Measurements from ENCODE around the gene CLMN.

CLMN gene

DNA sequence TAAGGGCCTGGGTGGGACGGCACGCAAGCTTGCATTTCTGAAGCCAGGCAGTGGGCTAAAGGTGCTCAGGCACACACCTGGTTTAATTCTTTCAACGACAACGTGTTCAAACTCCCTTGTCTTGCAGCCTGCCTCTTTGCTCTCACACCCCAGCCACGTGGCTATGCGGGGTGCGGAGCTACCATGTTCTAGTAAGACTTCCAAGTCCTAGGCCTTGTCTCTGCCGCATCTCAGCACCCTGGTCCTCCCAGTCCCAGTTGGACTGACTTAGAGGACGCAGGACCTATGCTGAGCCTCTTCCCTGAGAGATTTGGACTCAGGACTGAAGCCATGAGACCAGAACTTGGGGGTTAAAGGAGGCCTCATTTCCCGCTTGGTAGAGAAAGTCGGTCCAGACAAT, 62.2 kb downstream of the CLMN start:
- no peak for DNase-seq

DNA sequence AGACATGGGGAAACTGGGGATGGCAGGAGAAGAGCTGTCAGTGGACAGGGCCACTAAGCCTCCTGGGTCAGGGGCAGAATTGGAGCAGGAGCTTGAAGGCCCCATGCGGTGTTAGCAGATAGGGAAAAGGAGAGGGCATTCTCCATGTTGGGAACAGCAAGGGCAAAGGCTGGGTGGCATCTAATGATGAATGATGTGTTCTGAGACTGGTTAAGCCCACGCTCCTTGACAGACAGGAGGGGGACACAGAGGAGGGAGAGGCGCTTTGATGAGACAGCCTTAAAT, 63.0 kb downstream of the CLMN start:
- no peak for DNase-seq

- peak; percentile 46 for DNase-seq
Observed at GRCh38 chr14:95256002-95256775, 63.5 kb downstream of the CLMN start.

- DNase-seq: no peak
Observed at GRCh38 chr14:95255487-95255886, 64.2 kb downstream of the CLMN start.

DNA sequence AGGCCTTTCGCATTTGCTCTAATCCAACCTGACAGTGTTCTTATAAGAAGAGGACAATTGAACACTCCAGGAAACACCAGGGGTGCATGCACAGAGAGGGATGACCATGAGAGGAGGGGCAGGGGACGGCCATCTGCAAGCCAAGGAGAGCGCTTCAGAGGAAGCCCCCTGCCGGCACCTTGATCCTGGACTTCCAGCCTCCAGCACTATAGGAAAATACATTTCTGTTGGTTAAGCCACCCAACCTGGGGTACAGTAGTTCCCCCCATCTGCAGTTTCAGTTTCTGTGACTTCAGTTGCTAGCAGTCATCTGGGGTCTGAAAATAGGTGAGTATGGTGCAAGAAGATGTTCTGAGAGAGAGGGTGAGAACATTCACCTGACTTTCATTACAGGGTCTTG, 64.7 kb downstream of the CLMN start:
- DNase-seq: no peak

GRCh38 chr14:95254288-95254687, 65.4 kb downstream of the CLMN start:
- no peak for DNase-seq

DNA sequence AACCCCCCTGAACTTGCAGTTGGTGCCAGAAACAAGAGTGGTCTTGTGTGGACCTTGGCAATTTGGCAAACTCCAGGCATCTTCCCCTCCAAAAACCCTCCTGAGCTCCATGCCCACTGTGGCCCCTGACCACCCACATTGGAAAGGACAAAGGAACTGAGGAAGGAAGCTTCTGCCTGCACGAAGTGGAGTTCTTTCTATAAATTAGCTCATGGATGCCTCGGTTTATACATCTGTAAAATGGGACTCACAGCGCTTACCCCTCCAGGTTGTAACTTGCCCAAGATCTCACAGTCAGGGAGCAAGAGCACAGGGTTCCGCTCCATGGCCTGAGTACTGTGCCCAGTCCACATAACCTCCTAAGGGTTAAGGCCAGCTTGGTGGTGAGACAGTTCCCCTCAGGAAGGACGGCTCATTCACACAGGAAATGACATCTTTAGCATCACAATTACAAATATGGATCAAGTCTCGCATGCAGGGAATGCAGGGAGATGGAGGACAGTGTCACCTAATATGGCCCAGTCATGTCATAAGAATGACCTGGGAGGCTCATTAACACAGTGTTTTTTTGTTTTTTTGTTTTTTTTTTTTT, 66.6 kb downstream of the CLMN start:
- DNase-seq: no peak

GRCh38 chr14:95252219-95252618, 67.5 kb downstream of the CLMN start:
- DNase-seq: no peak

GRCh38 chr14:95250936-95251335, 68.8 kb downstream of the CLMN start:
- no peak for DNase-seq

DNA sequence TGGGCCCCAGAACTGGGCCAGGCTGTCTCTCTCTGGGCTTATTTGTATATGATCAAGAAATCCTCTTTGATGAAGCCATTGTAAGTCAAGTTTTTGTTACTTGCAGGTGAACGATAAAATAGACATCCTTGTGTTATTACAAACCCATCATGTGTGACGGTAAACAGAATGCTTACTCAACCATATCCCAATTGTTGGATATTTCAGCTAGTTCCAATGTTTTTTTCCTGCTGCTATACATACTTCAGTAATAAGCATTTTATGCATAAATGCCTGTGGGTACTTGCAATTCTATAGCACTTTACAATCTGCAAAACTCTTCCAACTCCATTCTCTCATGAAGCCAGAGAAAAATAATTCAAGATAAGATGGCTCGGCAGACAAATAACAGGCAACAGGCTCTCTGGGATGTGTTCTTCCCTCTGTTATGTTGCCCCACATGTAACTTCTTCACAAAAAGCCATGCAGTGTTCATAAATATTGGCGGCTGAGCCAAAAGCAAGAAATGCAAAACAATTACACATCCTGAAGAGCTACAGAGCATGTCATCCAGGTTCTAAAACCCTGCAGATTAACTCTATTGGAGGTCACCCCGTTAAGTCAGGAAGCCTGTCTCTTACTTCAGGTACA, 69.5 kb downstream of the CLMN start:
- DNase-seq: no peak

GRCh38 chr14:95248432-95248831, 71.3 kb downstream of the CLMN start:
- no peak for DNase-seq

GRCh38 chr14:95246870-95247269, 72.8 kb downstream of the CLMN start:
- DNase-seq: no peak

DNA sequence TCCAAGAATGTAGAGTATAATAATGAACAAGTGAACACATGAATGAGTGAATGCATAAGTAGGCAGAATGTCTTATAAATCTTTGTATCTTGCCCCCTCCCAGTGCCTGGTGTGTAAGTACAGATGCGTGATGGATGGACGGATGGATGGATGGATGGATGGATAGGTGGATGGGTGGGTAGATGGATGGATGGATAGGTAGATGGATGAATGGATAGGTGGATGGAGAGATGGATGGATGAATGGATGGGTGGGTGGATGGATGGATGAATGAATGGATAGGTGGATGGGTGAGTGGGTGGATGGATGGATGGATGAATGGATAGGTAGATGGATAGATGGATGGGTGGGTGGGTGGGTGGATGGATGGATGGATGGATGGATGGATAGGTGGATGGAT, 74.4 kb downstream of the CLMN start:
- no peak for DNase-seq

- no peak for DNase-seq
Observed at GRCh38 chr14:95244587-95244986, 75.1 kb downstream of the CLMN start.

DNA sequence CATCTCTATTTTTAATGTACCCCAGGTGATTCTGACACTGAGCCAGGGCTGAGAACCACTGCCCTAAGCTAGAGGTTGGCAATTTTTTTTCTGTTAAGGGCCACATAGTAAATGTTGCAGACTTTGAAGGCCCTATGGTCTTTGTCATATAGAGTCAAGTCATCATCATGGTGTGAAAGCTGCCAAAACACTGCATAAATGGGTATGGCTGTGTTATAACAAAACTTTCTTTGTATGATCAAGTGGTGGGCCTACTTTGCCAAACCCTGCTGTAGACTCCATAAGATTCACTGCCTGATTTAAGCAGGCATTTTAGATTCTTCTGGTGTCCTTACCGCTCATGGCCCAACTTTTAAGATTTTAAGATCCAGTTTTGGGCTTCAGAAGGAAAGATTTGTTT, 76.8 kb downstream of the CLMN start:
- no peak for DNase-seq

DNA sequence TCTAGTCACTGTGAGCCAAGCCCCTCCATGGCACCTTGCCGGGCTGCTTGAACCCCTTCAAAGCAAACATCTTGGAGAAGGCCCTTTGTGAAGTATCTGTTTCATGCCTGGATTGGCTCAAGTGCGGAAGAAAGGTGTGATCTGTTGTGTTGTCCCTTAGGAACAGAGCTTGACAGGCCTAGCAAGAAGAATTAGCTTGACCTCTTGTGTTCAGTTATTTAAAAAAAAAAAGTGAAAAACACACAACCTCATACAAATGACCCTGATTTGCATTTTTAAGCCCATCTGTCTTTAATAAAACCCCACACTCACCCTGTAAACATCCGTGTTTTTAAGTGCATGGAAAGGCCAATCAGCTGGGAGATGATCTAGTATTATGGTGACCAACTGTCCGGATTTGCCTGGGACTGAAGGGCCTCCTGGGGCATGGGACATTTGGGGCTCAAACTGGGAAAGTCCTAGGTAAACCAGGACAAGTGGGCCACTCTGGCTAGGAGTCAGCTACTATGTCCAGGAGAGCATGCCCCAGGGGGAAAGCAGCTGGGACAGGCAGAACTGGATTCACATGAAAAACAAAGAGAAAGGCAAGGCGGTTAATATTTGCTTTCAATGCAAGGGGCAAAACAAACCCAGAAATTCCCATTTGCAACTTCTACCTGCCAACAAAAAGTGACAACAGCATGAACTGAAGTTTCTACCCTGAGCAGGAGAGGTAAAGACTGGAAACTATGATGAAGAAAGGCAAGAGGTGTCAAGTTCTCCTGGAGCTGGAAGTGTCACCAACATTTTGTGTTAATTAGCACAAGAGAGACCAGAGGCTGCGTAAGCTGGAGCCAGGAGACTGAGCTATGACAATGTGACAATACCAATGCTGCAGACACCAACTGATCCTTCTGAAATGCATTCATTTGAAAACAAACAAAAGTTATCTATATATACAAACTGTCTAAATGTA, 78.6 kb downstream of the CLMN start:
- DNase-seq: no peak

GRCh38 chr14:95238487-95239298, 81.0 kb downstream of the CLMN start:
- DNase-seq: no peak

DNA sequence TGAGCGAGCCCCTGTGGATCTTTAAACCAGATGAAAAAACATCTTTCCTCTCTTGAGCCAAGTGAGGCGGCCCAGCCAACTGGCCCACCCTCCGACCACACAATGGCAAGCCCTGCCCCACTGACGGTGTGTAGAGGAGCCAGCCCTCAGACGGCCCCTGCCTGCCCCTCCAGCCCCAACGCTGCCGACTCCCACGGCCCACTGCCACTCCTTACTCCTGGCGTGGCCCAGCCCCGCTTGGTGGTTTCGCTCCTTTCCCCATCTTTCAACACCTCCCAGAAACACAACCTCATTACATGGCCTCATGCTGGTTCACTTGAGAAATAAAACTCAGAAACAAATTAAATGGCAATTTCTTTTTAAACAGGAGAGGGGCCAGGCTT, 81.8 kb downstream of the CLMN start:
- DNase-seq: no peak

DNA sequence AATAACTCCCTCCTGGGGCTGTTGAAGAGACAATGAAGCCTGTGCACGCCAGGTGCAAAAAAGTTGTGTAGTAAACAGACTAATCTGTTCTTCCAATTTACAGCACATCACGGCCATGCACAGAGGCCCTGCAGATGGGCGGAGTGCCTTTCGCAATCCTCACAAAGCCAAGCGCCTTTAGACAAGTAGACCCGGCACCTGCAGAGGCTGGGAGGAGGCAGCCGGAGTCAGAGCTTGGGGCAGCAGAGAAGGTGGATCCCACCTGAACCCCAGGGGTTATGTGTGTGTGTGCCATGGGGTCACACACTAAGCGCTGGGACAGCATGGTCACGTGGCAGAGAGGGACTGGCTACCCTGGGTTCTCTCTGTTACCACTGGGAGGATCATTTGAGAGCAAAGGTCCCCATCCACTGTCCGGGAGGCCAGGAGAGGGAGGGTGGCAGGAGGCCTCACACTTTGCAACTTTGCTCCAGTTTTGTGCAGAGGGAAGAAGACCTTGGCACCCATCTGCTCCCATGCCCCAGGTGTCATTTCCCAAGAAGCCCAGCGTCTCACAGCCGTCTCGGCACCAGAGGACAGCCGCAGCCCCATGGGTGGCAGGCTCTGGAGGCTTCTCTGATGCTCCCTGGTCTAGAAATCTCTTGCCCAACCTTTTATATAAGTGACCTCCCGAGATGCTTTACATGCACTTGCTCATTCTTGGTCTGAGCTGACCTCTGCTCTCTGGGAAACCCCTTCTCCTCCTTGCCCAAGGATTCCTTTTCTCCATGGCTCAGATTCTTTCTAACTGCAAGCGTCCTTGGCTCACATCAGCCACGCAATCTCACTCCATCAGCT, 82.4 kb downstream of the CLMN start:
- no peak for DNase-seq

GRCh38 chr14:95236221-95236620, 83.5 kb downstream of the CLMN start:
- DNase-seq: peak; percentile 28

GRCh38 chr14:95235767-95236166, 83.9 kb downstream of the CLMN start:
- DNase-seq: no peak

GRCh38 chr14:95235351-95235750, 84.4 kb downstream of the CLMN start:
- no peak for DNase-seq
